IMR-90 (cell line): ENCODE measurements around the gene LRRFIP1. TPM values are rescaled to one million over a fixed set of nuclear protein-coding genes. Genes with fewer than 3 reads are reported as not detected.

Source experiments
- ATAC-seq: fragments of 200-7000 bp; cut with Tn5 transposase; 2 replicates; pipeline ENCODE4 v1.9.1; 2020; ENCODE audit warnings: low read depth, mild to moderate bottlenecking, moderate library complexity
- BruUV-seq: library from RNA; stranded (reverse); fragments of 400-500 nt; replicated peaks from 2 replicates; lab custom pipeline; 2021; lab: Mats Ljungman, UMichigan
- CTCF ChIA-PET: fragments of 300-600 bp; formaldehyde crosslinking; extraction: SDS; loops from one replicate; lab custom pipeline; 2021; ENCODE audit warnings: antibody characterized with exemption; lab: Yijun Ruan, JAX
- POLR2A ChIA-PET: fragments of 300-600 bp; sonication (Branson Sonifier 250); formaldehyde crosslinking; loops from one replicate; lab custom pipeline; 2022; ENCODE audit warnings: antibody characterized with exemption; ENCODE audit not compliant: unreplicated experiment; lab: Charles Lee
- DNase-seq: peaks from one replicate; pipeline ENCODE4 v3.0.0; 2013
- H2AFZ ChIP-seq: replicated peaks from 2 replicates; pipeline ENCODE3; 2013; ENCODE audit warnings: low read length, mild to moderate bottlenecking; ENCODE audit not compliant: poor library complexity
- H2AK5ac ChIP-seq: 2 replicates; pipeline ENCODE4 v1.6.1; 2013; ENCODE audit warnings: low read depth, low read length, inconsistent platforms
- H2AK9ac ChIP-seq: replicated peaks from 2 replicates; pipeline ENCODE3; 2013; ENCODE audit warnings: mild to moderate bottlenecking, low read depth, low read length, moderate library complexity; ENCODE audit not compliant: poor library complexity
- H2BK120ac ChIP-seq: 2 replicates; pipeline ENCODE4 v1.6.1; 2013; ENCODE audit warnings: low read depth, low read length, inconsistent platforms
- H2BK15ac ChIP-seq: 3 replicates; pipeline ENCODE4 v1.6.1; 2013; ENCODE audit warnings: low read depth, low read length, inconsistent platforms
- H2BK20ac ChIP-seq: 2 replicates; pipeline ENCODE4 v1.6.1; 2013; ENCODE audit warnings: low read depth, mild to moderate bottlenecking, inconsistent platforms, low read length, moderate library complexity
- H2BK5ac ChIP-seq: 2 replicates; pipeline ENCODE4 v1.6.1; 2013; ENCODE audit warnings: mild to moderate bottlenecking, low read depth, low read length, inconsistent platforms; ENCODE audit not compliant: poor library complexity, severe bottlenecking
- H3K14ac ChIP-seq: replicated peaks from 2 replicates; pipeline ENCODE4 v1.6.1; 2013; ENCODE audit warnings: low read depth, low read length, inconsistent platforms
- H3K18ac ChIP-seq: 2 replicates; pipeline ENCODE4 v1.6.1; 2013; ENCODE audit warnings: low read depth, low read length, control low read depth
- H3K23ac ChIP-seq: 2 replicates; pipeline ENCODE4 v1.6.1; 2013; ENCODE audit warnings: low read depth, low read length, inconsistent platforms
- H3K27ac ChIP-seq: 2 replicates; pipeline ENCODE4 v1.5.1; 2013; ENCODE audit warnings: mild to moderate bottlenecking, control low read depth, low read length; ENCODE audit not compliant: insufficient read depth
- H3K27me3 ChIP-seq: 2 replicates; pipeline ENCODE4 v1.6.1; 2013; ENCODE audit warnings: low read length; ENCODE audit not compliant: control insufficient read depth, insufficient read depth
- H3K36me3 ChIP-seq: 2 replicates; pipeline ENCODE4 v1.6.1; 2013; ENCODE audit warnings: low read length, mixed read lengths; ENCODE audit not compliant: control insufficient read depth, insufficient read depth
- H3K4ac ChIP-seq: 2 replicates; pipeline ENCODE4 v1.6.1; 2013; ENCODE audit warnings: low read depth, low read length, inconsistent platforms
- H3K4me1 ChIP-seq: 2 replicates; pipeline ENCODE4 v1.6.1; 2013; ENCODE audit warnings: low read length, mixed read lengths; ENCODE audit not compliant: control insufficient read depth, insufficient read depth
- H3K4me2 ChIP-seq: 2 replicates; pipeline ENCODE4 v1.6.1; 2013; ENCODE audit warnings: low read depth, mild to moderate bottlenecking, control low read depth, low read length, moderate library complexity
- H3K4me3 ChIP-seq: 2 replicates; pipeline ENCODE4 v1.5.1; 2013; ENCODE audit warnings: low read depth, mild to moderate bottlenecking, control low read depth, low read length, moderate library complexity; ENCODE audit not compliant: insufficient read depth
- H3K56ac ChIP-seq: 2 replicates; pipeline ENCODE4 v1.6.1; 2013; ENCODE audit warnings: low read length, inconsistent platforms; ENCODE audit not compliant: insufficient read depth; ENCODE audit errors: extremely low read depth
- H3K79me1 ChIP-seq, 2 experiments: 2 replicates each; pipeline ENCODE4 v1.6.1; 2013; ENCODE audit warnings: low read length in 2 of 2, inconsistent platforms in 1 of 2, low read depth in 1 of 2
- H3K9ac ChIP-seq: 2 replicates; pipeline ENCODE4 v1.6.1; 2013; ENCODE audit warnings: low read depth, low read length, control low read depth
- H3K9me1 ChIP-seq: 2 replicates; pipeline ENCODE4 v1.6.1; 2013; ENCODE audit warnings: low read length, inconsistent platforms; ENCODE audit not compliant: insufficient read depth
- H3K9me3 ChIP-seq: 2 replicates; pipeline ENCODE4 v1.6.1; 2013; ENCODE audit warnings: low read length; ENCODE audit not compliant: control insufficient read depth, insufficient read depth
- H4K20me1 ChIP-seq: 2 replicates; pipeline ENCODE4 v1.6.1; 2013; ENCODE audit warnings: low read length, inconsistent platforms; ENCODE audit not compliant: insufficient read depth
- H4K5ac ChIP-seq: 2 replicates; pipeline ENCODE4 v1.6.1; 2013; ENCODE audit warnings: mild to moderate bottlenecking, low read depth, low read length, control low read depth
- H4K8ac ChIP-seq, 2 experiments: 2 replicates each; pipeline ENCODE4 v1.6.1; 2013; ENCODE audit warnings: low read depth in 2 of 2, low read length in 2 of 2, control low read depth in 1 of 2, inconsistent platforms in 1 of 2
- H4K91ac ChIP-seq: 2 replicates; pipeline ENCODE4 v1.6.1; 2013; ENCODE audit warnings: low read depth, low read length, inconsistent platforms; ENCODE audit not compliant: insufficient read depth
- BHLHE40 ChIP-seq: fragments of 150-350 bp; IDR thresholded peaks from 2 replicates; pipeline ENCODE4 v1.6.1; 2016; ENCODE audit warnings: mild to moderate bottlenecking, low read depth, low read length
- CEBPB ChIP-seq: IDR thresholded peaks from 2 replicates; pipeline ENCODE4 v1.6.1; 2012; ENCODE audit warnings: low read depth, low read length, improper control_type of control experiment
- CHD1 ChIP-seq: IDR thresholded peaks from 2 replicates; pipeline ENCODE4 v1.6.1; 2012; ENCODE audit warnings: low read depth, low read length, improper control_type of control experiment
- CTCF ChIP-seq: conservative IDR thresholded peaks from 2 replicates; pipeline ENCODE4 v1.5.1; 2012; ENCODE audit warnings: mild to moderate bottlenecking, low read depth, low read length, improper control_type of control experiment
- ELK1 ChIP-seq: fragments of 150-350 bp; IDR thresholded peaks from 2 replicates; pipeline ENCODE4 v1.6.1; 2016; ENCODE audit warnings: low read depth, mild to moderate bottlenecking, low read length, moderate library complexity, borderline replicate concordance
- FOS ChIP-seq: fragments of 150-350 bp; IDR thresholded peaks from 2 replicates; pipeline ENCODE4 v1.6.1; 2016; ENCODE audit warnings: low read depth, low read length
- MAFK ChIP-seq: IDR thresholded peaks from 2 replicates; pipeline ENCODE4 v1.6.1; 2012; ENCODE audit warnings: low read depth, low read length, improper control_type of control experiment
- MAZ ChIP-seq: IDR thresholded peaks from 2 replicates; pipeline ENCODE4 v1.6.1; 2012; ENCODE audit warnings: low read depth, mild to moderate bottlenecking, low read length, improper control_type of control experiment, moderate library complexity, borderline replicate concordance
- MXI1 ChIP-seq: IDR thresholded peaks from 2 replicates; pipeline ENCODE4 v1.6.1; 2012; ENCODE audit warnings: low read depth, mild to moderate bottlenecking, low read length, moderate library complexity, borderline replicate concordance
- NFE2L2 ChIP-seq: fragments of 150-350 bp; IDR thresholded peaks from 2 replicates; pipeline ENCODE4 v1.6.1; 2016; ENCODE audit warnings: low read depth, mild to moderate bottlenecking, low read length
- POLR2A ChIP-seq: IDR thresholded peaks from 2 replicates; pipeline ENCODE4 v1.6.1; 2012; ENCODE audit warnings: mild to moderate bottlenecking, low read depth, low read length
- RAD21 ChIP-seq: IDR thresholded peaks from 2 replicates; pipeline ENCODE4 v1.6.1; 2012; ENCODE audit warnings: low read length, improper control_type of control experiment
- RCOR1 ChIP-seq: IDR thresholded peaks from 2 replicates; pipeline ENCODE4 v1.6.1; 2012; ENCODE audit warnings: mild to moderate bottlenecking, low read length, improper control_type of control experiment; ENCODE audit not compliant: insufficient replicate concordance
- SMC3 ChIP-seq: fragments of 150-350 bp; IDR thresholded peaks from 2 replicates; pipeline ENCODE4 v1.6.1; 2016; ENCODE audit warnings: low read depth, mild to moderate bottlenecking, antibody characterized with exemption, low read length, moderate library complexity
- USF2 ChIP-seq: fragments of 150-350 bp; IDR thresholded peaks from 2 replicates; pipeline ENCODE4 v1.6.1; 2017; ENCODE audit warnings: mild to moderate bottlenecking, antibody characterized with exemption, low read length, low read depth
- WGBS, 2 experiments: methylation state at CpG; one replicate each; pipeline versions ENCODE4 v1.1.5 to v1.1.7; 2013; ENCODE audit warnings: missing lambda C conversion rate in 2 of 2; ENCODE audit not compliant: insufficient read length in 1 of 2; ENCODE audit errors: extremely low coverage in 2 of 2; 5-methylcytosine and 5-hydroxymethylcytosine counted together
- dilution Hi-C: fragments of 300-500 bp; cut with HindIII; formaldehyde crosslinking; loops from one replicate; pipeline ENCODE4 v1.14.3; 2018; ENCODE audit warnings: low sequenced_read_pairs; ENCODE audit not compliant: unreplicated experiment
- in situ Hi-C: fragments of 300-500 bp; cut with MboI; formaldehyde crosslinking; loops from 3 replicates; pipeline ENCODE4 v1.14.3; 2019; ENCODE audit warnings: low sequenced_read_pairs, inconsistent platforms, mixed read lengths
- intact Hi-C: fragments of 100-400 bp; cut with micrococcal nuclease; formaldehyde crosslinking; loops from 2 replicates; pipeline ENCODE4 v1.10.0; 2022
- polyA plus RNA-seq, 3 experiments: library from polyadenylated mRNA; depleted of rRNA; stranded (reverse); fragments of >200 nt; gene quantifications; 2 replicates each; pipeline ENCODE4 v1.2.3, GENCODE V29; 2012; ENCODE audit warnings: low replicate concordance in 1 of 3
- total RNA-seq: library from RNA; depleted of rRNA; stranded (reverse); fragments of >200 nt; gene quantifications from 2 replicates; pipeline ENCODE4 v1.2.3, GENCODE V29; 2012

Gene LRRFIP1
- total and polyA plus RNA-seq, 2 of the 4 experiments (the other 2 are of a cell fraction) = 52.2 to 54.4 TPM

GRCh38 chr2:237647176-237648015 is 20.0 kb downstream of the LRRFIP1 start:
- ChIA-PET CTCF (interaction anchor here (0.5 to 1.0 kb wide), 2 partner anchors 19 to 76 kb away, joined by 3 to 6 read pairs; no protein-coding TSS in a partner anchor), POLR2A (no interaction called here)
- DNase-seq (no peak), ATAC-seq (no peak)
- intact Hi-C loops (no loop called here), in situ Hi-C loops (no loop called here), dilution Hi-C loops (no loop called here)
- Histone ChIP-seq H3K27ac (no peak overlapping the region), H2BK15ac (no peak overlapping the region), H2BK5ac (no peak overlapping the region), H3K9me1 (peaks cover 16% of the 10 kb centered on the region), H3K4me3 (no peak overlapping the region), H3K4ac (no peak overlapping the region), H3K56ac (no peak overlapping the region), H3K27me3 (no peaks in the 10 kb centered on the region), H3K23ac (no peak overlapping the region), H4K20me1 (peaks cover 46% of the 10 kb centered on the region), H3K14ac (no peak overlapping the region), H2BK120ac (no peak overlapping the region), H2AK9ac (no peak overlapping the region), H4K91ac (no peak overlapping the region), H2AFZ (no peak overlapping the region), H3K4me1 (no peaks in the 10 kb centered on the region; the same call in 1 of the 2 replicates), H2BK20ac (no peak overlapping the region), H3K9ac (no peak overlapping the region), H3K9me3 (peaks cover 1% of the 10 kb centered on the region; the same call in 1 of the 2 replicates), H3K36me3 (peaks cover 12% of the 10 kb centered on the region), H3K18ac (no peak overlapping the region), H4K8ac (no peak overlapping the region), H2AK5ac (no peak overlapping the region), H4K5ac (no peak overlapping the region), H3K4me2 (no peak overlapping the region), H3K79me1 (peaks cover 47 to 92% of the 10 kb centered on the region in 2 experiments)
- 97% methylated on average over 11 of the region's 20 CpGs; no CpG with 5 or more reads in 1 of the 2 experiments for WGBS, 2 experiments
- TF ChIP-seq USF2 (no peak), MXI1 (no peak), ELK1 (no peak), CHD1 (no peak), FOS (no peak), NFE2L2 (no peak), MAZ (no peak), RCOR1 (no peak), SMC3 (no peak), RAD21 (no peak), POLR2A (no peak), MAFK (no peak), CTCF (no peak), CEBPB (no peak), BHLHE40 (no peak)
- BruUV-seq = no TSS peak
